Gastroesophageal sphincter (tissue), 4 donors: ENCODE results near the gene RNF223. TPM values are rescaled to one million over a fixed set of nuclear protein-coding genes. Genes with fewer than 3 reads are reported as not detected.
"Not testable (repeated sequence)": the region's sequence is repeated elsewhere in the genome, so short reads cannot be mapped to it uniquely, and the experiment has no call there.

Experiments
- ATAC-seq: fragments of 150-250 bp; one replicate; pipeline ENCODE4 v1.9.1; 2016; ENCODE audit warnings: mild to moderate bottlenecking, moderate library complexity
- H3K27ac ChIP-seq, 4 donors: fragments of 200-600 bp; sonication (generic) in 3 of 4; 1 replicate in 3 of 4; 2 replicates in 1 of 4; pipeline ENCODE4 v1.5.1; 2016 to 2019
- H3K27me3 ChIP-seq: fragments of 200-600 bp; sonication (generic); one replicate; pipeline ENCODE4 v1.5.1; 2019
- H3K36me3 ChIP-seq, 2 donors: fragments of 200-600 bp; sonication (generic); one replicate each; pipeline ENCODE4 v1.5.1; 2019; ENCODE audit warnings: control low read depth in 1 of 2
- H3K4me1 ChIP-seq, 3 donors: fragments of 200-600 bp; sonication (generic); 1 replicate in 2 of 3; 2 replicates in 1 of 3; pipeline ENCODE4 v1.5.1; 2016 to 2019; ENCODE audit warnings: control low read depth in 2 of 3
- H3K4me3 ChIP-seq, 2 donors: fragments of 200-600 bp; sonication (generic); one replicate each; pipeline ENCODE4 v1.5.1; 2019; ENCODE audit warnings: mild to moderate bottlenecking in 1 of 2, moderate library complexity in 1 of 2
- H3K9me3 ChIP-seq, 3 donors: fragments of 200-600 bp; sonication (generic); one replicate each; pipeline ENCODE4 v1.5.1; 2017 to 2019; ENCODE audit warnings: control low read depth in 2 of 3
- EP300 ChIP-seq: sonication (generic); formaldehyde crosslinking; IDR thresholded peaks from one replicate; pipeline ENCODE4 v1.6.1; 2017; ENCODE audit warnings: antibody characterized with exemption, mild to moderate bottlenecking
- POLR2A ChIP-seq, 2 donors: fragments of 450-650 bp; IDR thresholded peaks; one replicate each; pipeline ENCODE4 v1.6.1; 2017; ENCODE audit warnings: antibody characterized with exemption in 2 of 2, mild to moderate bottlenecking in 2 of 2, moderate library complexity in 1 of 2
- POLR2AphosphoS5 ChIP-seq: sonication (generic); formaldehyde crosslinking; IDR thresholded peaks from one replicate; pipeline ENCODE4 v1.6.1; 2017; ENCODE audit warnings: antibody characterized with exemption
- WGBS, 2 donors: methylation state at CpG; one replicate each; pipeline ENCODE4 v1.1.5; 2018; ENCODE audit warnings: low coverage in 1 of 2; 5-methylcytosine and 5-hydroxymethylcytosine counted together
- total RNA-seq, 4 donors: library from RNA; depleted of rRNA; stranded (reverse); fragments of >200 nt; gene quantifications; one replicate each; pipeline ENCODE4 v1.1.0, GENCODE V29; 2016
- TF ChIP-seq, protein P1 (sequence below), 4 experiments: fragments of 200-600 bp in 2 of 4; fragments of 450-650 bp in 2 of 4; sonication (generic) in 1 of 4; IDR thresholded peaks; one replicate each; pipeline ENCODE4 v1.5.1; 2017 to 2019; ENCODE audit warnings: antibody characterized with exemption in 4 of 4, mild to moderate bottlenecking in 2 of 4, moderate library complexity in 2 of 4

The RNF223 gene
- total RNA-seq, 4 donors from 2014 or later = 1.1 TPM; not detected in 3

DNA sequence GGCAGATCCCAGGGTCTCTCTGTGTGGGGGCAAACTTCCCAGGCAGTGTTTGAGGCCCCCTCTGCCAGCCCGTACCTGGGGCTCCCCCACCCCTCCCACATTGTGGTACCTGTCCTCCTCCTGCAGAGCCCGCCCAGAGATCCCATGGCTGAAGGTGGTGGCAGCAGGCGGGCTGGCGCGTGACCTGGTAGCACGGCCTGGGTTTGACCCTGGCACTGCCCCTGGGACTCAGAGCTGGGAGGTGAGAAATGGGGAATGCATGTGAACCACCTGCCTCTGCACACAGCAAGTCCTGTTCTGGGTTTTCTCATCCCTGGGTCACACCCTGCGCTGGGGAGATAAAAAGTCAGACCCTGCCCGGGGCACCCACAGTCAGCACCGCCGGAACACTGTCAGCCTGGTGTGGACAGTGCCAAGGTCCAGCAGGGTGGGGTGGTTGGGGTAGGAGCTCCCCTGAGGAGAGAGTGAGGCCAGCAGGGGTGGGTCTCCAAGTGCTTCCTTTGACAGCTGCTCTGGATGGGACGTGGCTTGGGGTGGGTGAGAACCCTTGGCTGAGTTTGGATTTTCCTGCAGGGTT lies 42.4 kb downstream of the RNF223 start:
- ATAC-seq = no peak
- Histone ChIP-seq H3K9me3 (no peaks in the 10 kb centered on the region), H3K4me1 (peaks cover 0 to 36% (median 17%) of the 10 kb centered on the region in 3 donors), H3K36me3 (peaks cover 0 to 26% of the 10 kb centered on the region in 2 donors), H3K27ac (no peak overlapping the region), H3K4me3 (no peak overlapping the region), H3K27me3 (peaks cover 44% of the 10 kb centered on the region)
- no CpG with 5 or more reads among the region's 11 CpGs for whole genome bisulfite sequencing, 2 donors
- no peak for TF ChIP-seq POLR2AphosphoS5
- TF ChIP-seq EP300 = no peak
- TF ChIP-seq POLR2A (IDR thresholded peaks at IDR 0.05) = no peak
- TF ChIP-seq, protein P1, sequence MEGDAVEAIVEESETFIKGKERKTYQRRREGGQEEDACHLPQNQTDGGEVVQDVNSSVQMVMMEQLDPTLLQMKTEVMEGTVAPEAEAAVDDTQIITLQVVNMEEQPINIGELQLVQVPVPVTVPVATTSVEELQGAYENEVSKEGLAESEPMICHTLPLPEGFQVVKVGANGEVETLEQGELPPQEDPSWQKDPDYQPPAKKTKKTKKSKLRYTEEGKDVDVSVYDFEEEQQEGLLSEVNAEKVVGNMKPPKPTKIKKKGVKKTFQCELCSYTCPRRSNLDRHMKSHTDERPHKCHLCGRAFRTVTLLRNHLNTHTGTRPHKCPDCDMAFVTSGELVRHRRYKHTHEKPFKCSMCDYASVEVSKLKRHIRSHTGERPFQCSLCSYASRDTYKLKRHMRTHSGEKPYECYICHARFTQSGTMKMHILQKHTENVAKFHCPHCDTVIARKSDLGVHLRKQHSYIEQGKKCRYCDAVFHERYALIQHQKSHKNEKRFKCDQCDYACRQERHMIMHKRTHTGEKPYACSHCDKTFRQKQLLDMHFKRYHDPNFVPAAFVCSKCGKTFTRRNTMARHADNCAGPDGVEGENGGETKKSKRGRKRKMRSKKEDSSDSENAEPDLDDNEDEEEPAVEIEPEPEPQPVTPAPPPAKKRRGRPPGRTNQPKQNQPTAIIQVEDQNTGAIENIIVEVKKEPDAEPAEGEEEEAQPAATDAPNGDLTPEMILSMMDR (IDR thresholded peaks at IDR 0.05) = no peak

DNA sequence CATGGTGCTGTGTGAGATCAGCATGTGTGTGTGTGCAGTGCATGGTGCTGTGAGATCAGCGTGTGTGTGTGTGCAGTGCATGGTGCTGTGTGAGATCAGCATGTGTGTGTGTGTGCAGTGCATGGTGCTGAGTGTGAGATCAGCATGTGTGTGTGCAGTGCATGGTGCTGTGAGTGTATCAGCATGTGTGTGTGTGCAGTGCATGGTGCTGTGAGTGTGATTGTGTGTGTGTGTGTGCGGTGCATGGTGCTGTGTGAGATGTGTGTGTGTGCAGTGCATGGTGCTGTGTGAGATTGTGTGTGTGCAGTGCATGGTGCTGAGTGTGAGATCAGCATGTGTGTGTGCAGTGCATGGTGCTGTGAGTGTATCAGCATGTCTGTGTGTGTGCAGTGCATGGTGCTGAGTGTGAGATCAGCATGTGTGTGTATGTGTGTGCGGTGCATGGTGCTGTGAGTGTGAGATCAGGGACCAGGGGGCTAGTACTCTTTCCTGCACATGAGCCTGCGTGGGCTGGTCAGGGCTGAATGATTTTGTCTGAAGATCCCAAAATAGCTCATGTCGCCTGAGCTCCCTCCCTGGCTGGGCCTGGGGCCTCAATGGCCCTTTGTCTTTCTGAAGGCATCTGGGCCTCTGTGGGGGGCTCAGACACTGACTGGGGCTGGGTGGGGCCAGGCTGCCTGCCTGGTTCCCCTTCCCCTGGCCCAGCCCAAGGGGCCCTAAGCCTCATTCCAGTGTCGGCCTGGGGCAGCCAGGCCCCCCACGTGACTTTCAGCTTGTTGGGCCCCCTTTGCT lies 43.0 kb downstream of the RNF223 start:
- H3K4me1 ChIP-seq = peaks cover 0 to 43% (median 17%) of the 10 kb centered on the region in 3 donors
- ATAC-seq, H3K27ac ChIP-seq, H3K9me3 ChIP-seq, H3K4me3 ChIP-seq: not testable (repeated sequence)
- H3K27me3 ChIP-seq = peaks cover 44% of the 10 kb centered on the region
- 89 to 93% methylated on average over 2 to 3 of the region's 7 CpGs for WGBS, 2 donors
- peaks cover 0 to 20% of the 10 kb centered on the region in 2 donors for H3K36me3 ChIP-seq

DNA sequence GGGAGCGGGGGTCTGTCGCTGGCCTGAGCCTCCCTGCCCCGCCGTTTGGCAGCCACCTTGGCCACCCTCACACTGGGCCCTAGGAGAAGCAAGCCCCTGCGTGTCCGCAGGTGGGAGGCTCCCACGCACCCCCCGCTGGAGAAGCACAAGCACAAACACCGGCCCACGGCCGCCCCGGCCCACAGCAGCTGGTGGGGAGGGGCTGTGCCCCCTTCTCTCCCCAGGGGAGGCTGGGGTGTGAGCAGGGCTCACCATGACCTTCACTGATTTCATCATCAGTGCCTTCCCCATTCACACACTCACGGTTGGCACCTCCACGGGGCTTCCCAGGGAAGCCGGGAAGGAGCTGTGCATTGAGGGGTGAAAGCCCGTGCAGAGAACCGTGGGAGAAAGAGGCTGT lies 46.3 kb downstream of the RNF223 start:
- peaks cover 0 to 56% (median 10%) of the 10 kb centered on the region in 3 donors for H3K4me1 ChIP-seq
- peaks cover 16% of the 10 kb centered on the region for H3K27me3 ChIP-seq
- no peak overlapping the region for H3K27ac ChIP-seq
- no peak overlapping the region for H3K4me3 ChIP-seq
- ATAC-seq = no peak
- peaks cover 0 to 11% of the 10 kb centered on the region in 2 donors for H3K36me3 ChIP-seq
- TF ChIP-seq POLR2AphosphoS5 (no peak), POLR2A (IDR thresholded peaks at IDR 0.05) (no peak), EP300 (no peak)
- TF ChIP-seq, protein P1 (IDR thresholded peaks at IDR 0.05) = no peak
- no peaks in the 10 kb centered on the region for H3K9me3 ChIP-seq
- WGBS, 2 donors = 80% methylated on average over 1 of the region's 17 CpGs; no CpG with 5 or more reads in 1 of the 2 donors

DNA sequence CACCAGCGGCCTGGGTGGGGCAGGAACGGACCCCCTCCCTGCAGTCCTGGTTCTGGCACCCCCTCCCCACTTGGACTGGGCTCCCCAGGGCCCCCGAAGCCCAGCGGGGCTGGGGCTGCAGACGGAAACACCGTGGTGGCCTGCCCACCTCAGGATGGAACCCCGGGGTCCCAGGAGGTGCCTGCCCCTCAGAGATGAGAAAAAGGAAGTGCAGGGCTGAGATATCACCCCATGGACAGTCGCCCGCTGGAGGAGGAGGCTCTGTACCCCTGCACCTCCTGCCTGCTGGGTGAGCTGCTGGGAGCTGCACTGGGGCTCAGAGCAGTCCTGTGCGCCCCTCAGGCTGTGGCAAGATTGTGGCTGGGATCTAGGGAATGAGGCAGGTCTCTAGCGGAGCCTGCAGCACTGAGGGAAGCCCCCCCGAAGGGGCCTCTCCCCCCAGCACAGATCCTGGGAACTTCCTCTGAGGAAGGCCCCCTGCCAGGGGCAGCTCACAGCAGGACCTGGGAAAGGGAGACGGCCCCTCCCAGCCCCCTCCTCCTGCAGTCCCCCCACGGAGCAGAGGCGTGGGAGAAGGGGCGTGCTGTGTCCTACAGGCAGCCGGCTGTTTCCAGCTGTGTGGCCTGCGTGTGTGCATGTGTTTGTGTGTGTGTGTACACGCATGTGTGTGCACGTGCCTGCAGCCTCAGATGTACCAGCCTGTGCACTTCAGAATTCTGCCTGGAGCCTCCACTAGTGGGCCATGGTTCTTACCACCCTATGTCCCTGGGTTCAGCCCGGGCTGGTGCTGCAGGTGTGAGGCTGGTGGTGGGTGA lies 47.3 kb downstream of the RNF223 start:
- TF ChIP-seq POLR2AphosphoS5 = no peak
- TF ChIP-seq POLR2A (IDR thresholded peaks at IDR 0.05) = no peak
- TF ChIP-seq, protein P1 (IDR thresholded peaks at IDR 0.05) = no peak
- TF ChIP-seq EP300 = no peak
- WGBS, 2 donors = no CpG with 5 or more reads among the region's 21 CpGs
- Histone ChIP-seq H3K9me3 (no peaks in the 10 kb centered on the region), H3K4me3 (no peak overlapping the region), H3K27me3 (peaks cover 6% of the 10 kb centered on the region), H3K27ac (no peak overlapping the region), H3K4me1 (peaks cover 0 to 49% (median 7%) of the 10 kb centered on the region in 3 donors), H3K36me3 (peaks cover 0 to 16% of the 10 kb centered on the region in 2 donors)
- no peak for ATAC-seq

DNA sequence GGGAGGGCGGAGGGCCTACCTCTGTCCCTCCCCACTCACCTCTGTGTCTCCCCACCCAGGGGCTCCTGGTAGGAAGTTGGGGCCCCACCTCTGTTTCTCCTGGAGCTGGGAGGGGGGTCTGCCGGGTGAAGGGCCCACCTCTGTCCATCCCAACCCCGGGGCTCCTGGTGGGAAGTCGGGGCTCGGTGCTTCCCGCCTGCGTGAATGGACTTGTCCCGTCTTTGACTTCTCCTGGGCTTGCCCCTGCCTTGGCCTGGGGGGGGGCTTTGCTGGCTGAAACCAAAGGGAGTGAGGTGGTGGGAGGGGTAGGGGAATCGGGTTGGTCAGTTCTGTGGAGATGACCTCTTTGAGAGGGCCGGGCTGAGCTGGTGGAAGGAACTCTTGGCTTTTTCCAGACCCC lies 48.4 kb downstream of the RNF223 start:
- peak overlapping the region in 1 of 4 donors; percentile 21 for H3K27ac ChIP-seq
- H3K9me3 ChIP-seq = no peaks in the 10 kb centered on the region
- no peak for ATAC-seq
- peaks cover 0 to 16% of the 10 kb centered on the region in 2 donors for H3K36me3 ChIP-seq
- WGBS, 2 donors = no CpG with 5 or more reads among the region's 10 CpGs
- H3K4me3 ChIP-seq = no peak overlapping the region
- H3K4me1 ChIP-seq = peaks cover 0 to 53% (median 16%) of the 10 kb centered on the region in 3 donors
- no peaks in the 10 kb centered on the region for H3K27me3 ChIP-seq
- no peak for TF ChIP-seq EP300
- TF ChIP-seq POLR2A (IDR thresholded peaks at IDR 0.05) = no peak
- TF ChIP-seq, protein P1 (IDR thresholded peaks at IDR 0.05) = no peak
- no peak for TF ChIP-seq POLR2AphosphoS5
